Liver (tissue), 9 donors: ENCODE data around the gene TBC1D1. TPM values are rescaled to one million over a fixed set of nuclear protein-coding genes. Genes with fewer than 3 reads are reported as not detected.

Experiments used
- DNase-seq: peaks from one replicate; pipeline ENCODE4 v3.0.0-alpha.2; 2017; ENCODE audit warnings: low spot score
- H3K27ac ChIP-seq, 2 donors: one replicate each; pipeline ENCODE4 v1.7.0; 2013; ENCODE audit warnings: inconsistent platforms in 2 of 2, low read length in 2 of 2, control low read depth in 1 of 2, low read depth in 1 of 2, mild to moderate bottlenecking in 1 of 2
- H3K27me3 ChIP-seq, 4 donors: one replicate each; pipeline versions ENCODE4 v1.6.1 to v1.7.0; 2013; ENCODE audit warnings: low read length in 3 of 4, inconsistent platforms in 1 of 4, mild to moderate bottlenecking in 1 of 4, moderate library complexity in 1 of 4; ENCODE audit not compliant: control insufficient read depth in 4 of 4, insufficient read depth in 4 of 4
- H3K36me3 ChIP-seq, 4 donors: one replicate each; pipeline versions ENCODE4 v1.6.1 to v1.7.0; 2013; ENCODE audit warnings: low read length in 3 of 4, mild to moderate bottlenecking in 3 of 4, low read depth in 1 of 4, moderate library complexity in 1 of 4; ENCODE audit not compliant: control insufficient read depth in 4 of 4, insufficient read depth in 3 of 4
- H3K4me1 ChIP-seq, 4 donors: one replicate each; pipeline versions ENCODE4 v1.6.1 to v1.7.0; 2013; ENCODE audit warnings: low read length in 3 of 4, mild to moderate bottlenecking in 3 of 4, moderate library complexity in 1 of 4; ENCODE audit not compliant: control insufficient read depth in 4 of 4, insufficient read depth in 4 of 4
- H3K4me3 ChIP-seq, 3 donors: one replicate each; pipeline versions ENCODE4 v1.6.1 to v1.7.0; 2013; ENCODE audit warnings: low read length in 3 of 3, control low read depth in 1 of 3, low read depth in 1 of 3, mild to moderate bottlenecking in 1 of 3
- H3K9ac ChIP-seq, 2 donors: one replicate each; pipeline ENCODE4 v1.7.0; 2013; ENCODE audit warnings: low read length in 2 of 2, mild to moderate bottlenecking in 2 of 2, moderate library complexity in 2 of 2, control low read depth in 1 of 2, low read depth in 1 of 2
- H3K9me3 ChIP-seq, 4 donors: one replicate each; pipeline versions ENCODE4 v1.6.1 to v1.7.0; 2013; ENCODE audit warnings: low read length in 3 of 4; ENCODE audit not compliant: control insufficient read depth in 4 of 4
- GABPA ChIP-seq, 2 donors: IDR thresholded peaks in 1 of 2; conservative IDR thresholded peaks in 1 of 2; 2 replicates each; pipeline ENCODE4 v1.6.1; 2016; ENCODE audit warnings: antibody characterized with exemption in 2 of 2, mild to moderate bottlenecking in 1 of 2, moderate library complexity in 1 of 2
- HNF4G ChIP-seq: IDR thresholded peaks from 2 replicates; pipeline ENCODE4 v1.6.1; 2016; ENCODE audit warnings: antibody characterized with exemption
- JUND ChIP-seq, 2 donors: IDR thresholded peaks; 2 replicates each; pipeline ENCODE4 v1.6.1; 2016; ENCODE audit warnings: antibody characterized with exemption in 2 of 2
- MAX ChIP-seq: IDR thresholded peaks from 2 replicates; pipeline ENCODE4 v1.6.1; 2016; ENCODE audit warnings: antibody characterized with exemption
- RAD21 ChIP-seq, 2 donors: IDR thresholded peaks; 2 replicates each; pipeline ENCODE4 v1.6.1; 2016; ENCODE audit warnings: antibody characterized with exemption in 2 of 2, mild to moderate bottlenecking in 2 of 2
- RXRA ChIP-seq, 2 donors: IDR thresholded peaks; 2 replicates each; pipeline ENCODE4 v1.6.1; 2017 to 2018; ENCODE audit warnings: antibody characterized with exemption in 2 of 2, mild to moderate bottlenecking in 1 of 2
- SP1 ChIP-seq: IDR thresholded peaks from 2 replicates; pipeline ENCODE4 v1.6.1; 2018; ENCODE audit warnings: antibody characterized with exemption, mild to moderate bottlenecking
- TAF1 ChIP-seq: conservative IDR thresholded peaks from 2 replicates; pipeline ENCODE4 v1.6.1; 2016; ENCODE audit warnings: antibody characterized with exemption, mild to moderate bottlenecking
- YY1 ChIP-seq: IDR thresholded peaks from 2 replicates; pipeline ENCODE4 v1.6.1; 2016; ENCODE audit warnings: antibody characterized with exemption, mild to moderate bottlenecking
- WGBS: extraction: QIAGEN DNeasy Blood & Tissue Kit; methylation state at CpG from one replicate; pipeline ENCODE4 v1.1.7; 2013; 5-methylcytosine and 5-hydroxymethylcytosine counted together
- polyA plus RNA-seq, 2 donors: library from polyadenylated mRNA; stranded (reverse) in 1 of 2; unstranded in 1 of 2; fragments of 200-250 nt in 1 of 2; fragments of >200 nt in 1 of 2; fragmentation: Nextera tagmentation in 1 of 2; extraction: Ambion mirVana in 1 of 2; gene quantifications; one replicate each; pipeline versions ENCODE4 v1.2.1 to v1.2.3, GENCODE V29; 2013 to 2015
- total RNA-seq, 2 donors: library from RNA; depleted of rRNA; stranded (reverse); fragments of >200 nt; gene quantifications; one replicate each; pipeline ENCODE4 v1.2.3, GENCODE V29; 2014
- TF ChIP-seq, protein P1 (sequence below): IDR thresholded peaks from 2 replicates; pipeline ENCODE4 v1.6.1; 2016; ENCODE audit warnings: antibody characterized with exemption, mild to moderate bottlenecking
- TF ChIP-seq, protein P2 (sequence below): IDR thresholded peaks from 2 replicates; pipeline ENCODE4 v1.6.1; 2016; ENCODE audit warnings: antibody characterized with exemption
- donor health status: healthy.
- donor health status: healthy.
- donor health status: healthy.
- donor health status: healthy.
- donor health status: healthy.

The TBC1D1 gene
- total and polyA plus RNA-seq, 4 donors, result 15.6 to 41.4 (median 20.9) TPM

DNA sequence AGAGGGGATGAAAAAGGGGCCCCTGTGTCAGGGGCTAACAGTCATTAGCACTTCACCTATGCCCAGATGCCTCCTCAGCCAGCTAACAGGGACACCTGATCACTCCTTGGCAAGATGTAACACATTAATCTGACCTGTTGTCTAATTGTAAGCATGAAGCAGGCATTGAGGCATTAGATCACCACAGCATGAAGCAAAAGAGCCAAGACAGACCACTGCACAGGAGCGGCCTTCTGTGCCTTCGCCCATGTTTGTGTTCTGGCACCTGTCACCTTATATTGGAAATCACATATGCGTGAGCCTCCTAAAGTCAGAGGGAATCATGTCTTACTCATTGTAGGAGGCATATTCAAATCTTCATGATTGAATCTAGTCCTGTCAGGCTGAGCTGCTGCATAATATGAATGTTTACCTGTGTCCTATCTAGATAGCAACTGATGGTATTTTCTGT lies 117.7 kb downstream of the TBC1D1 start:
- WGBS, result 98% methylated on average over 3 of the region's 3 CpGs
- Histone ChIP-seq H3K4me3 (no peak overlapping the region), H3K9ac (no peak overlapping the region), H3K36me3 (no peaks in the 10 kb centered on the region), H3K27ac (no peak overlapping the region), H3K4me1 (peaks cover 0 to 1% (median 0%) of the 10 kb centered on the region in 4 donors), H3K9me3 (no peaks in the 10 kb centered on the region), H3K27me3 (no peaks in the 10 kb centered on the region)
- DNase-seq, result no peak
- TF ChIP-seq TAF1, result no peak

DNA sequence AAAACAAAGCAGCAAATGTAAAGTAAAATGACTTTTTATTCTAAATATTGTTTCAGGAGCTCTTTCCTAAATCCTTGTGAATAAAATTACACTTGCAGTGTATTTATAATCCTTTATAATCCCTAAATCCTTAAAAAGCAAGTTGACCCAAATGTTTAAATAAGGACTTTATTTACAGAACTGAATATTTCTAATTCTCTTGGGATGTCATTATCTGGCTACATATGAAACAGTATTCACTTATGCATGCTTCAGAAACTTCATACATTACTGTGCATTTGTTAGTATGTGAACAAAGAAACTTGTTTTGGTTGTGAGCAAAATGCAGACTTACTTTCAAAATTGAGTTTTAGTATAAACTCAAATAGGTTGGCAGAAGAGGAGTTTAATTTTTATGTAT lies 118.5 kb downstream of the TBC1D1 start:
- H3K27me3 ChIP-seq, result no peaks in the 10 kb centered on the region
- H3K4me3 ChIP-seq, result no peak overlapping the region
- H3K4me1 ChIP-seq, result peaks cover 0 to 1% (median 0%) of the 10 kb centered on the region in 4 donors
- no peaks in the 10 kb centered on the region for H3K36me3 ChIP-seq
- no peak for DNase-seq
- no peak overlapping the region for H3K27ac ChIP-seq
- H3K9me3 ChIP-seq, result no peaks in the 10 kb centered on the region
- no peak overlapping the region for H3K9ac ChIP-seq
- no peak for TF ChIP-seq MAX
- no peak for TF ChIP-seq GABPA (IDR thresholded peaks at IDR 0.05 in 1 of 2, conservative IDR thresholded peaks at IDR 0.05 in 1 of 2)
- no peak for TF ChIP-seq YY1

DNA sequence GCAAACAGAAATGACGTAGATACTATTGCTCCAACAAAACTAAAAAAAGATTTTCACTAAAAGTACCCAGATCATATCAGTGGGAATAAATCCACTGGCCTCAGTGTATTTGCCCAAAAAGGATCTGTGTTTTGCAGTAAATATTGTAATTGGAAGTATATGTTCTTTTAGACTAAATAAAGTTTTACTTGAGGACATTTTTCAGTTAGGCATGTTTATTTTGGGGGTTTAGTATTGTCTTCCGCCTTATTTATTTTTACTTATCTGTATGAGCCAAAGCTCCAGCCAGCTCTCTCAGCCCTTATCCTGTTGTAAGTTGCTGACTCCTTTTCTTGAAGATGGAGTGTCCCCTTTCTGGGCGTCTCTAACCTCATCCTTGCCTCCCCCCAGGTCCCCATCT lies 119.1 kb downstream of the TBC1D1 start:
- H3K27ac ChIP-seq, result no peak overlapping the region
- H3K36me3 ChIP-seq, result peaks cover 0 to 3% (median 1%) of the 10 kb centered on the region in 4 donors
- H3K27me3 ChIP-seq, result no peaks in the 10 kb centered on the region
- H3K4me1 ChIP-seq, result peaks cover 0 to 1% (median 0%) of the 10 kb centered on the region in 4 donors
- no peak for DNase-seq
- no peak overlapping the region for H3K9ac ChIP-seq
- TF ChIP-seq TAF1, result no peak
- TF ChIP-seq RAD21 (IDR thresholded peaks at IDR 0.05), result no peak
- TF ChIP-seq RXRA (IDR thresholded peaks at IDR 0.05), result no peak
- TF ChIP-seq, protein P1, sequence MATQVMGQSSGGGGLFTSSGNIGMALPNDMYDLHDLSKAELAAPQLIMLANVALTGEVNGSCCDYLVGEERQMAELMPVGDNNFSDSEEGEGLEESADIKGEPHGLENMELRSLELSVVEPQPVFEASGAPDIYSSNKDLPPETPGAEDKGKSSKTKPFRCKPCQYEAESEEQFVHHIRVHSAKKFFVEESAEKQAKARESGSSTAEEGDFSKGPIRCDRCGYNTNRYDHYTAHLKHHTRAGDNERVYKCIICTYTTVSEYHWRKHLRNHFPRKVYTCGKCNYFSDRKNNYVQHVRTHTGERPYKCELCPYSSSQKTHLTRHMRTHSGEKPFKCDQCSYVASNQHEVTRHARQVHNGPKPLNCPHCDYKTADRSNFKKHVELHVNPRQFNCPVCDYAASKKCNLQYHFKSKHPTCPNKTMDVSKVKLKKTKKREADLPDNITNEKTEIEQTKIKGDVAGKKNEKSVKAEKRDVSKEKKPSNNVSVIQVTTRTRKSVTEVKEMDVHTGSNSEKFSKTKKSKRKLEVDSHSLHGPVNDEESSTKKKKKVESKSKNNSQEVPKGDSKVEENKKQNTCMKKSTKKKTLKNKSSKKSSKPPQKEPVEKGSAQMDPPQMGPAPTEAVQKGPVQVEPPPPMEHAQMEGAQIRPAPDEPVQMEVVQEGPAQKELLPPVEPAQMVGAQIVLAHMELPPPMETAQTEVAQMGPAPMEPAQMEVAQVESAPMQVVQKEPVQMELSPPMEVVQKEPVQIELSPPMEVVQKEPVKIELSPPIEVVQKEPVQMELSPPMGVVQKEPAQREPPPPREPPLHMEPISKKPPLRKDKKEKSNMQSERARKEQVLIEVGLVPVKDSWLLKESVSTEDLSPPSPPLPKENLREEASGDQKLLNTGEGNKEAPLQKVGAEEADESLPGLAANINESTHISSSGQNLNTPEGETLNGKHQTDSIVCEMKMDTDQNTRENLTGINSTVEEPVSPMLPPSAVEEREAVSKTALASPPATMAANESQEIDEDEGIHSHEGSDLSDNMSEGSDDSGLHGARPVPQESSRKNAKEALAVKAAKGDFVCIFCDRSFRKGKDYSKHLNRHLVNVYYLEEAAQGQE, result no peak
- no peak for TF ChIP-seq HNF4G
- TF ChIP-seq, protein P2, sequence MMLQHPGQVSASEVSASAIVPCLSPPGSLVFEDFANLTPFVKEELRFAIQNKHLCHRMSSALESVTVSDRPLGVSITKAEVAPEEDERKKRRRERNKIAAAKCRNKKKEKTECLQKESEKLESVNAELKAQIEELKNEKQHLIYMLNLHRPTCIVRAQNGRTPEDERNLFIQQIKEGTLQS, result no peak
- no peak for TF ChIP-seq SP1
- TF ChIP-seq JUND (IDR thresholded peaks at IDR 0.05), result no peak
- no peak overlapping the region for H3K4me3 ChIP-seq
- H3K9me3 ChIP-seq, result no peaks in the 10 kb centered on the region
- WGBS, result 81% methylated on average over 3 of the region's 3 CpGs
